Keratinocyte (primary cell): Measurements from ENCODE around the gene IRGQ. TPM values are rescaled to one million over a fixed set of nuclear protein-coding genes. Genes with fewer than 3 reads are reported as not detected.

Experiments used
- DNase-seq: peaks from one replicate; pipeline ENCODE4 v3.0.0-alpha.2; 2011; ENCODE audit warnings: low read depth, missing footprints, low spot score
- FAIRE-seq: peaks from 2 replicates; lab custom pipeline; 2011; peaks lifted over from hg19 to GRCh38; lab: Jason Lieb, UNC
- H2AFZ ChIP-seq: 2 replicates; pipeline ENCODE4 v1.6.0; 2012; ENCODE audit warnings: low read length, control low read depth, inconsistent platforms; ENCODE audit not compliant: control insufficient read depth
- H3K27ac ChIP-seq: 2 replicates; pipeline ENCODE4 v1.5.1; 2011; ENCODE audit warnings: low read length; ENCODE audit not compliant: control insufficient read depth, insufficient read depth
- H3K27me3 ChIP-seq: 3 replicates; pipeline ENCODE4 v1.6.0; 2011; ENCODE audit warnings: low read length; ENCODE audit not compliant: control insufficient read depth, insufficient read depth; ENCODE audit errors: extremely low read depth
- H3K36me3 ChIP-seq, 2 experiments: 2 replicates in 1 of 2; 3 replicates in 1 of 2; pipeline ENCODE4 v1.5.1; 2011; ENCODE audit warnings: low read length in 2 of 2, mild to moderate bottlenecking in 1 of 2; ENCODE audit not compliant: control insufficient read depth in 2 of 2, insufficient read depth in 2 of 2; ENCODE audit errors: extremely low read depth in 1 of 2
- H3K4me1 ChIP-seq: 3 replicates; pipeline ENCODE4 v1.5.1; 2011; ENCODE audit warnings: low read length; ENCODE audit not compliant: control insufficient read depth, insufficient read depth; ENCODE audit errors: extremely low read depth
- H3K4me2 ChIP-seq: 3 replicates; pipeline ENCODE4 v1.6.0; 2011; ENCODE audit warnings: low read depth, low read length; ENCODE audit not compliant: control insufficient read depth, insufficient read depth; ENCODE audit errors: extremely low read depth
- H3K4me3 ChIP-seq, 3 experiments: fragments of 200-600 bp in 1 of 3; sonication (generic) in 1 of 3; 2 replicates in 2 of 3; 3 replicates in 1 of 3; pipeline ENCODE4 v1.5.1; 2011 to 2016; ENCODE audit warnings: low read length in 3 of 3, mild to moderate bottlenecking in 3 of 3, control low read depth in 2 of 3, inconsistent platforms in 1 of 3, low read depth in 1 of 3, mixed read lengths in 1 of 3, mixed run types in 1 of 3, moderate library complexity in 1 of 3; ENCODE audit not compliant: control insufficient read depth in 2 of 3, insufficient read depth in 2 of 3; ENCODE audit errors: extremely low read depth in 1 of 3
- H3K79me2 ChIP-seq: 2 replicates; pipeline ENCODE4 v1.6.0; 2012; ENCODE audit warnings: low read length; ENCODE audit not compliant: control insufficient read depth, insufficient read depth
- H3K9ac ChIP-seq: 3 replicates; pipeline ENCODE4 v1.6.0; 2011; ENCODE audit warnings: low read length; ENCODE audit not compliant: control insufficient read depth, insufficient read depth; ENCODE audit errors: extremely low read depth
- H3K9me1 ChIP-seq: 3 replicates; pipeline ENCODE4 v1.6.0; 2011; ENCODE audit warnings: low read length; ENCODE audit not compliant: control insufficient read depth, insufficient read depth; ENCODE audit errors: extremely low read depth
- H3K9me3 ChIP-seq: 2 replicates; pipeline ENCODE4 v1.5.1; 2012; ENCODE audit warnings: low read depth, low read length; ENCODE audit not compliant: control insufficient read depth
- H4K20me1 ChIP-seq: 3 replicates; pipeline ENCODE4 v1.6.0; 2011; ENCODE audit warnings: low read length; ENCODE audit not compliant: control insufficient read depth, insufficient read depth; ENCODE audit errors: extremely low read depth
- CTCF ChIP-seq, 3 experiments: IDR thresholded peaks in 1 of 3; conservative IDR thresholded peaks in 1 of 3; optimal IDR thresholded peaks in 1 of 3; 2 replicates in 2 of 3; 3 replicates in 1 of 3; pipeline versions ENCODE3 to v1.5.1; 2011; ENCODE audit warnings: low read length in 3 of 3, mild to moderate bottlenecking in 3 of 3, moderate library complexity in 2 of 3, control low read depth in 1 of 3, inconsistent platforms in 1 of 3; ENCODE audit not compliant: insufficient read depth in 2 of 3; ENCODE audit errors: extremely low read depth in 1 of 3
- EZH2 ChIP-seq: IDR thresholded peaks from one replicate; pipeline ENCODE4 v1.6.1; 2012; ENCODE audit warnings: inconsistent platforms, mild to moderate bottlenecking, low read length, moderate library complexity
- dilution Hi-C: fragments of 300-500 bp; cut with MboI; formaldehyde crosslinking; loops from one replicate; pipeline ENCODE4 v1.7.0; 2020; ENCODE audit warnings: low sequenced_read_pairs; ENCODE audit not compliant: extremely low pct_ligation_motif_present
- polyA plus RNA-seq, 5 experiments: library from polyadenylated mRNA; depleted of rRNA in 3 of 5; stranded (reverse) in 3 of 5; stranded (forward) in 1 of 5; unstranded in 1 of 5; fragments of >200 nt; gene quantifications; 1 replicate in 1 of 5; 2 replicates in 3 of 5; 3 replicates in 1 of 5; pipeline versions ENCODE4 v1.2.1 to v1.2.3, GENCODE V29; 2011 to 2012; ENCODE audit warnings: missing spikeins in 2 of 5, low read depth in 1 of 5, low replicate concordance in 1 of 5

The IRGQ gene
- polyA plus RNA-seq, 1 donor (not counting 4 experiments of a cell fraction or from before 2014, with no cell fraction given): 12.9 TPM

- FAIRE-seq: no peak
These were observed 47.4 kb upstream of the IRGQ start for GRCh38 chr19:43643326-43643725.

GRCh38 chr19:43642531-43642930 lies 46.6 kb upstream of the IRGQ start:
- Histone ChIP-seq H3K9me1 (no peaks in the 10 kb centered on the region), H3K79me2 (no peaks in the 10 kb centered on the region), H3K4me3 (no peak overlapping the region), H4K20me1 (no peaks in the 10 kb centered on the region), H3K9ac (no peak overlapping the region), H3K4me2 (no peak overlapping the region), H3K4me1 (peaks cover 7% of the 10 kb centered on the region), H3K27me3 (peaks cover 15% of the 10 kb centered on the region), H3K36me3 (no peaks in the 10 kb centered on the region), H3K9me3 (no peaks in the 10 kb centered on the region), H3K27ac (no peak overlapping the region), H2AFZ (no peak overlapping the region)
- FAIRE-seq (no peak), DNase-seq (no peak)
- dilution Hi-C loops: no loop called here
- TF ChIP-seq EZH2: no peak
- no peak for TF ChIP-seq CTCF (optimal IDR thresholded peaks at IDR 0.05 in 1 of 3, IDR thresholded peaks at IDR 0.05 in 1 of 3, conservative IDR thresholded peaks at IDR 0.05 in 1 of 3; ENCODE audit: extremely low read depth in 1 of 3, insufficient read depth in 2 of 3, low read length in 3 of 3)

More at GRCh38 chr19:43643326-43643725, 47.4 kb upstream of the IRGQ start:
- H4K20me1 ChIP-seq: no peaks in the 10 kb centered on the region
- H2AFZ ChIP-seq: no peak overlapping the region
- H3K4me1 ChIP-seq: peaks cover 7% of the 10 kb centered on the region
- no peak for DNase-seq
- no peak overlapping the region for H3K9ac ChIP-seq
- no peaks in the 10 kb centered on the region for H3K9me1 ChIP-seq
- TF ChIP-seq CTCF (optimal IDR thresholded peaks at IDR 0.05 in 1 of 3, IDR thresholded peaks at IDR 0.05 in 1 of 3, conservative IDR thresholded peaks at IDR 0.05 in 1 of 3; ENCODE audit: extremely low read depth in 1 of 3, insufficient read depth in 2 of 3, low read length in 3 of 3) (no peak), EZH2 (no peak)
- H3K79me2 ChIP-seq: no peaks in the 10 kb centered on the region
- no peak overlapping the region for H3K4me2 ChIP-seq
- no peak overlapping the region for H3K27ac ChIP-seq
- no peaks in the 10 kb centered on the region for H3K9me3 ChIP-seq
- H3K36me3 ChIP-seq: peaks cover 0 to 2% of the 10 kb centered on the region in 2 experiments
- dilution Hi-C loops: no loop called here
- H3K4me3 ChIP-seq: no peak overlapping the region
- H3K27me3 ChIP-seq: peaks cover 11% of the 10 kb centered on the region
